IgD-negative memory B cell (primary cell): ENCODE results near the gene NBAS. TPM values are rescaled to one million over a fixed set of nuclear protein-coding genes. Genes with fewer than 3 reads are reported as not detected.
A peak's percentile ranks its signal among the peaks of the same experiment; 100 is the strongest.

Experiments used
- H3K27ac Mint-ChIP-seq, 3 donors: one replicate each; pipeline ENCODE4 v1.8.0; 2020 to 2022; ENCODE audit warnings: mild to moderate bottlenecking in 3 of 3, mixed read lengths in 3 of 3, moderate library complexity in 1 of 3
- H3K27me3 Mint-ChIP-seq: one replicate; pipeline ENCODE4 v1.8.0; 2021; ENCODE audit warnings: mixed read lengths
- H3K36me3 Mint-ChIP-seq: one replicate; pipeline ENCODE4 v1.8.0; 2020; ENCODE audit warnings: mild to moderate bottlenecking, mixed read lengths
- H3K4me1 Mint-ChIP-seq, 3 donors: one replicate each; pipeline ENCODE4 v1.8.0; 2020 to 2022; ENCODE audit warnings: mixed read lengths in 3 of 3, mild to moderate bottlenecking in 1 of 3
- H3K4me3 Mint-ChIP-seq, 4 donors: one replicate each; pipeline ENCODE4 v1.8.0; 2020 to 2022; ENCODE audit warnings: mild to moderate bottlenecking in 4 of 4, mixed read lengths in 4 of 4, moderate library complexity in 3 of 4
- H3K9me3 Mint-ChIP-seq, 3 donors: one replicate each; pipeline ENCODE4 v1.8.0; 2020 to 2021; ENCODE audit warnings: mixed read lengths in 3 of 3, mild to moderate bottlenecking in 1 of 3
- polyA plus RNA-seq: library from polyadenylated mRNA; unstranded; fragments of 300-500 nt; fragmentation: Illumina TruSeq; gene quantifications from one replicate; pipeline ENCODE4 v1.2.3, GENCODE V29; 2021

Gene NBAS
- polyA plus RNA-seq, 1 donor from 2014 or later: 12.6 TPM

GRCh38 chr2:15577071-15577735 is 16.1 kb upstream of the NBAS start:
- Mint-ChIP-seq H3K27me3 (no peaks in the 10 kb centered on the region), H3K27ac (no peak overlapping the region), H3K36me3 (no peaks in the 10 kb centered on the region), H3K4me3 (no peak overlapping the region), H3K9me3 (no peaks in the 10 kb centered on the region), H3K4me1 (peaks cover 2 to 5% (median 2%) of the 10 kb centered on the region in 3 donors)

- Mint-ChIP-seq H3K27ac (no peak overlapping the region), H3K27me3 (no peaks in the 10 kb centered on the region), H3K4me3 (no peak overlapping the region), H3K9me3 (no peaks in the 10 kb centered on the region), H3K36me3 (peaks cover 2% of the 10 kb centered on the region), H3K4me1 (peaks cover 0 to 2% (median 0%) of the 10 kb centered on the region in 3 donors)
These were observed 10.6 kb upstream of the NBAS start for GRCh38 chr2:15571729-15572128.

GRCh38 chr2:15570104-15570503 is 9.0 kb upstream of the NBAS start:
- H3K27ac Mint-ChIP-seq: no peak overlapping the region
- no peak overlapping the region for H3K4me3 Mint-ChIP-seq
- H3K4me1 Mint-ChIP-seq: no peaks in the 10 kb centered on the region
- no peaks in the 10 kb centered on the region for H3K9me3 Mint-ChIP-seq
- peaks cover 5% of the 10 kb centered on the region for H3K36me3 Mint-ChIP-seq
- H3K27me3 Mint-ChIP-seq: no peaks in the 10 kb centered on the region

GRCh38 chr2:15568874-15569273 is 7.7 kb upstream of the NBAS start:
- Mint-ChIP-seq H3K4me3 (no peak overlapping the region), H3K36me3 (peaks cover 5% of the 10 kb centered on the region), H3K9me3 (no peaks in the 10 kb centered on the region), H3K27ac (no peak overlapping the region), H3K27me3 (no peaks in the 10 kb centered on the region), H3K4me1 (no peaks in the 10 kb centered on the region)

- no peak overlapping the region for H3K27ac Mint-ChIP-seq
- H3K9me3 Mint-ChIP-seq: no peaks in the 10 kb centered on the region
- peaks cover 5% of the 10 kb centered on the region for H3K36me3 Mint-ChIP-seq
- peaks cover under 1 to 4% (median 3%) of the 10 kb centered on the region in 3 donors for H3K4me1 Mint-ChIP-seq
- H3K4me3 Mint-ChIP-seq: no peak overlapping the region
- H3K27me3 Mint-ChIP-seq: no peaks in the 10 kb centered on the region
These were observed 5.8 kb upstream of the NBAS start for GRCh38 chr2:15566912-15567311.

- no peaks in the 10 kb centered on the region for H3K27me3 Mint-ChIP-seq
These were observed 5.0 kb upstream of the NBAS start for GRCh38 chr2:15565994-15566671.

GRCh38 chr2:15565392-15565791 is 4.3 kb upstream of the NBAS start:
- no peaks in the 10 kb centered on the region for H3K27me3 Mint-ChIP-seq
- H3K4me3 Mint-ChIP-seq: peak overlapping the region in 1 of 4 donors; percentile 32
- peaks cover 6 to 14% (median 13%) of the 10 kb centered on the region in 3 donors for H3K4me1 Mint-ChIP-seq
- peaks cover 7% of the 10 kb centered on the region for H3K36me3 Mint-ChIP-seq
- peaks cover 0 to 2% (median 0%) of the 10 kb centered on the region in 3 donors for H3K9me3 Mint-ChIP-seq
- H3K27ac Mint-ChIP-seq: no peak overlapping the region

More at GRCh38 chr2:15565994-15566671, 5.0 kb upstream of the NBAS start:
- Mint-ChIP-seq H3K27ac (no peak overlapping the region), H3K9me3 (peaks cover 0 to under 1% (median 0%) of the 10 kb centered on the region in 3 donors), H3K4me3 (no peak overlapping the region), H3K4me1 (peaks cover 6 to 11% (median 8%) of the 10 kb centered on the region in 3 donors), H3K36me3 (peaks cover 5% of the 10 kb centered on the region)

- H3K4me1 Mint-ChIP-seq: peaks cover 21 to 29% (median 24%) of the 10 kb centered on the region in 3 donors
- H3K4me3 Mint-ChIP-seq: peak overlapping the region in 2 of 4 donors; percentile 57 to 95
- peaks cover 5% of the 10 kb centered on the region for H3K36me3 Mint-ChIP-seq
- H3K9me3 Mint-ChIP-seq: peaks cover 0 to 2% (median 0%) of the 10 kb centered on the region in 3 donors
- H3K27me3 Mint-ChIP-seq: no peaks in the 10 kb centered on the region
- H3K27ac Mint-ChIP-seq: peak overlapping the region in 2 of 3 donors; percentile 15 to 77
These were observed 2.3 kb upstream of the NBAS start for GRCh38 chr2:15563227-15564100.

GRCh38 chr2:15562354-15563031 is 1.4 kb upstream of the NBAS start:
- Mint-ChIP-seq H3K36me3 (peaks cover 5% of the 10 kb centered on the region), H3K9me3 (peaks cover 0 to 2% (median 0%) of the 10 kb centered on the region in 3 donors)

GRCh38 chr2:15561574-15562344 is 625 bp upstream of the NBAS start:
- Mint-ChIP-seq H3K4me1 (peaks cover 24 to 29% (median 27%) of the 10 kb centered on the region in 3 donors), H3K4me3 (peak overlapping the region; percentile 95 to 100 (median 100)), H3K27me3 (no peaks in the 10 kb centered on the region), H3K9me3 (peaks cover 0 to 2% (median 0%) of the 10 kb centered on the region in 3 donors), H3K36me3 (peaks cover 5% of the 10 kb centered on the region), H3K27ac (peak overlapping the region; percentile 77 to 97 (median 97))

More at GRCh38 chr2:15562354-15563031, 1.4 kb upstream of the NBAS start:
- Mint-ChIP-seq H3K4me1 (peaks cover 24 to 29% (median 27%) of the 10 kb centered on the region in 3 donors), H3K27ac (peak overlapping the region; percentile 15 to 77 (median 33)), H3K27me3 (no peaks in the 10 kb centered on the region), H3K4me3 (peak overlapping the region in 3 of 4 donors; percentile 95 to 100 (median 100))

- Mint-ChIP-seq H3K27me3 (no peaks in the 10 kb centered on the region), H3K9me3 (peaks cover 0 to 2% (median 0%) of the 10 kb centered on the region in 3 donors), H3K4me3 (peak overlapping the region; percentile 95 to 100 (median 100)), H3K4me1 (peaks cover 24 to 29% (median 28%) of the 10 kb centered on the region in 3 donors), H3K27ac (peak overlapping the region; percentile 77 to 97 (median 97)), H3K36me3 (peaks cover 4% of the 10 kb centered on the region)
These were observed 770 bp downstream of the NBAS start for GRCh38 chr2:15560140-15560987.

- Mint-ChIP-seq H3K4me1 (peaks cover 24 to 29% (median 28%) of the 10 kb centered on the region in 3 donors), H3K36me3 (peaks cover 6% of the 10 kb centered on the region), H3K27ac (peak overlapping the region in 1 of 3 donors; percentile 29), H3K9me3 (peaks cover 0 to 2% (median 0%) of the 10 kb centered on the region in 3 donors), H3K27me3 (no peaks in the 10 kb centered on the region), H3K4me3 (peak overlapping the region in 3 of 4 donors; percentile 60 to 100 (median 95))
These were observed 1.6 kb downstream of the NBAS start for GRCh38 chr2:15559379-15560139.
